GM20000 (cell line): Measurements from ENCODE around the gene USH2A.

Experiments
- DNase-seq: peaks from one replicate; pipeline ENCODE4 v3.0.0; 2012; ENCODE audit warnings: low spot score
- TF ChIP-seq, protein P1 (sequence below): IDR thresholded peaks from 2 replicates; pipeline ENCODE4 v1.5.1; 2012; ENCODE audit warnings: mild to moderate bottlenecking, control low read depth; ENCODE audit errors: extremely low read depth, missing control alignments

USH2A gene

DNA sequence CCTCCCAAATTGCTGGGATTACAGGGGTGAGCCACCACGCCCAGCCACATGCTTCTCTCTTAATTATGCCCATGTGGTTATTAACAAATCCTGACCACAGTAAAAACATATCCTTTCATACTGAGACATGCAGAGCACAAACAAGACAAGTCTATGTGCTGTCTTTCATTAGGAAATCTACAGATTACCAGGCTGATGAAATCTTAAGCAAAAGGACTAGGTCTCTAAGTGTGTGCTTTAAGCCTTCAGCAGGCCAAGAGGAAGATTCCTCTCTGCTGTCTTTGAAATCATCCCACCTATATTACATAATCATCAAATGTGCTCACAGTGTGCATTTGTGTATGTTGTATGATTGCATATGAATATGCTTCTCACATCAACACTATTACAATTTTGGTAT lies 436.8 kb downstream of the USH2A start:
- DNase-seq: no peak
- TF ChIP-seq, protein P1, sequence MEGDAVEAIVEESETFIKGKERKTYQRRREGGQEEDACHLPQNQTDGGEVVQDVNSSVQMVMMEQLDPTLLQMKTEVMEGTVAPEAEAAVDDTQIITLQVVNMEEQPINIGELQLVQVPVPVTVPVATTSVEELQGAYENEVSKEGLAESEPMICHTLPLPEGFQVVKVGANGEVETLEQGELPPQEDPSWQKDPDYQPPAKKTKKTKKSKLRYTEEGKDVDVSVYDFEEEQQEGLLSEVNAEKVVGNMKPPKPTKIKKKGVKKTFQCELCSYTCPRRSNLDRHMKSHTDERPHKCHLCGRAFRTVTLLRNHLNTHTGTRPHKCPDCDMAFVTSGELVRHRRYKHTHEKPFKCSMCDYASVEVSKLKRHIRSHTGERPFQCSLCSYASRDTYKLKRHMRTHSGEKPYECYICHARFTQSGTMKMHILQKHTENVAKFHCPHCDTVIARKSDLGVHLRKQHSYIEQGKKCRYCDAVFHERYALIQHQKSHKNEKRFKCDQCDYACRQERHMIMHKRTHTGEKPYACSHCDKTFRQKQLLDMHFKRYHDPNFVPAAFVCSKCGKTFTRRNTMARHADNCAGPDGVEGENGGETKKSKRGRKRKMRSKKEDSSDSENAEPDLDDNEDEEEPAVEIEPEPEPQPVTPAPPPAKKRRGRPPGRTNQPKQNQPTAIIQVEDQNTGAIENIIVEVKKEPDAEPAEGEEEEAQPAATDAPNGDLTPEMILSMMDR: no peak

DNA sequence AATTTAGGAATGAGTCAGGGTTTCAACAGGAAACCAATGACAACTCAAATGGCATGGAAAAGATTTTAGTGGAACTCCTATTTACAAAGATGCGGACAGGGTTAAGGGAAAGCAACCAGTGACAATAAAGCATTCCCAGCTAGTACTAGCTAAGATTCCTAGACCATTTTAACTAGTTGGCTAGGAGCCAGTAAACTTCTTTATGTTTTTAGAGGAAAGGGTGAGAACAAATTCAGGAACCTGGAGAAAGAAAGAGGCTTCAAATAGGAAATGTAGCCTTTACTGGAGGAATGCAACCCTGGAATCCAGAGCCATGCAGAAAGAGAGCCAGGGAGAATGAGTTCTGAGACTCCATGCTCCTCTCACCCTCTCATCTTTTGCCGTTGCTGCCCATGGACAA lies 439.6 kb downstream of the USH2A start:
- no peak for DNase-seq

DNA sequence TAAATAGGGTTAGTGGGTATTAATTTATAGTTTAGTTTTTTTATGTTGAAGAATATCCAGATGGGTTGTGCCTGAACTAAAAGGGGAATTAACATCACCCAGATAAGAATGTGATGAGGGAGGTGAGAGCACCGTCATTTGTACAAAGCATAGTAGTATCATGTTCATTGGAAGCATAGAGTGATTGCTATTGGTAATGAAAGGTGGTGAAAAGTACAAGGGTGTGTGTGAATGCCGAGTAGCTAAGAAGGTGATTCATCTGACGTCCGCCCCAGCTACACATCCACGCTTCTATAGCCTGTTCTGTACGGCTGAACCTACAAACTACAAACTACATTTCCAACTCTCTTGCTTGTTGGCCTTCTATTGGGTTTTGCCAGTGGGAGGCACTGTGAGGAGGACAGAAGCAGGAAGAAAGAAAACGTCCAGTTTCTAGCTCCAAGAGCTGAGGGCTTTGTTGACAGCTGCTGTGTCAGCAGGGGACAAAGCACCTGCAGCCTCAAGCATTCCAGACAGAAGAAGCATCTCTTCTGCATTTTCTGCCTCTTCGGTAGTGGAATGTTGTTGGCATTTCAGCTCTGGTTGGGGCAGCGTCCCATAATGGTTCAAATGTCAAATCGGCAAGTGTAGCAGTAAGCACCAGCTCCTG lies 451.3 kb downstream of the USH2A start:
- TF ChIP-seq, protein P1: no peak
- DNase-seq: no peak

More for the DNA sequence above, 439.6 kb downstream of the USH2A start:
- TF ChIP-seq, protein P1: no peak

DNA sequence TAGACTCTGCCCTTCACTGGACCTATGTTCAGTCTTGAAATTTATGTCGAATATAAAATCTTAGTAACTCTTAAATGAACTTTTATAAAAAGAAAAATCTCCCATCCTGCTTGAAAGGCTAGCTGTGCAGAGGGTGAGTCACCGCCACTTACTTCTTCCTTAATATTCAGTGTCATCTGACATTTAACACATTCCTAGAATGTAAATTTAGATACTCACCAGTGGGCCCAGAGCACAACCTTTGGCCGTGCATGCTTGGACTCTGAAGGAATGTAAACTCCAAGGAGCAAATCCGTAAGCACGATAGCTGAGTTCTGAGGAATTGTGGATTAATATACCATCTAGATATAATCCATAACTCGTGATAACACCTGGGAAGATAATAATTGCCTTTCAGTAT lies 452.8 kb downstream of the USH2A start:
- TF ChIP-seq, protein P1: no peak
- DNase-seq: no peak

DNA sequence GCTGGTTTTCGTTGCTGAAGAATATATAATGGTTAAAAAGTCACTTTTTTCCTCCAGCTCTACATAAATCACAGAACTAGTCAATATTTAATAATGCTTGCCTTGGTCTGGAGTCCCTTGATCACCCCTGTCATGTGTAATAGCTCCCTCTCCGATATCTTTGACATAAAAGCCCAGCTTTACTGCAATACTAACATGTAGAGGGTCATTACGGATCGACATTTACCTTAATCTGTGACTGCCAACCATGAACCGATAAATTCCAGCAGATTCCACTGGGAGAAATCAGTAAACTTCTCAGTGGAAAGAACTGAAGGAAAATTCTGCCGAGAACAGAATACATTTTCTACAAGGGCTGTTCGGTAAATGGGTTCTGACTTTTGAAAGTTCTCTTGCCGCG lies 459.6 kb downstream of the USH2A start:
- DNase-seq: no peak
- TF ChIP-seq, protein P1: no peak

DNA sequence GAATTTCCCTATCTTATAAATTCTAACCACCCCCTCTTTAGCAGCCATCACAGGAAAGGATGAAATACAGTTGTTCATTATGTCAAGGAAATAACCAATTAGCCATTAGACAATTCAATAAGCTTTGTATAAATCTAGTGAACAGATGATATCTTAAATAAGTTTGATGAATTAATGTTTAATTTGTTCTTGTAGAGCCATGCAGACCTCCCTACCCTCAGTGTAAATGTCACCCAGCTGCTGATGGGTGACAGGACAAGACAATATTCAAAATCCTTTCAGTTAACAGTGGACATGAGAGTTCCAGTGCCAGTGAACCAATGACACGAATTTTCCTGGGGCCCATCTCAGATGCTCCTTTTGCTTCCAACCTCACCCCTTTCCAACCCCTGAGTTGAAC lies 460.2 kb downstream of the USH2A start:
- TF ChIP-seq, protein P1: no peak
- DNase-seq: no peak

DNA sequence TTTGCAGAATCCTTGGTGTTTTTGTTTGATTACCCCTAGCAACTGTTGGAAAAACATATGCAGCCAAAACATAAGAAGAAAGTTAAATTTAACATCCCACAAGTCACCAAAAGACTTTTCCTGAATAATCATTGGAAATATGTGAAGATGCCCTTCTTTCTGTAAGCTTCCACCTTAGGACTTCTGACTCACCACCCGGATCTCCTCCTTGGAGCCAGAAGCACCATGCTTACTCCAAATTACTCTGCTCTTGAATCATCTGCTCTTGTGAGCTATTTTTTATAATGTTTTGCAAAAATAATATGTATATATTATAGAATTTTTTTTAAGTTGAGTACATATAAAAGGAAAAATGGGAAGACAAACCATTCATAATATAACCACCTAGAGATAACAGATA lies 464.4 kb downstream of the USH2A start:
- TF ChIP-seq, protein P1: no peak
- no peak for DNase-seq
